ENCODE measurements around the gene DLX1.

The DLX1 gene

GRCh38 chr2:172046866-172047565 is 38.3 kb upstream of the DLX1 start:
- no peak overlapping the region for H3K4me3 ChIP-seq (ENCODE audit: low read length)
- no peak for DNase-seq (ENCODE audit: low read depth)
- no peak for TF ChIP-seq CTCF (conservative IDR thresholded peaks at IDR 0.05; ENCODE audit: low read length)

DNA sequence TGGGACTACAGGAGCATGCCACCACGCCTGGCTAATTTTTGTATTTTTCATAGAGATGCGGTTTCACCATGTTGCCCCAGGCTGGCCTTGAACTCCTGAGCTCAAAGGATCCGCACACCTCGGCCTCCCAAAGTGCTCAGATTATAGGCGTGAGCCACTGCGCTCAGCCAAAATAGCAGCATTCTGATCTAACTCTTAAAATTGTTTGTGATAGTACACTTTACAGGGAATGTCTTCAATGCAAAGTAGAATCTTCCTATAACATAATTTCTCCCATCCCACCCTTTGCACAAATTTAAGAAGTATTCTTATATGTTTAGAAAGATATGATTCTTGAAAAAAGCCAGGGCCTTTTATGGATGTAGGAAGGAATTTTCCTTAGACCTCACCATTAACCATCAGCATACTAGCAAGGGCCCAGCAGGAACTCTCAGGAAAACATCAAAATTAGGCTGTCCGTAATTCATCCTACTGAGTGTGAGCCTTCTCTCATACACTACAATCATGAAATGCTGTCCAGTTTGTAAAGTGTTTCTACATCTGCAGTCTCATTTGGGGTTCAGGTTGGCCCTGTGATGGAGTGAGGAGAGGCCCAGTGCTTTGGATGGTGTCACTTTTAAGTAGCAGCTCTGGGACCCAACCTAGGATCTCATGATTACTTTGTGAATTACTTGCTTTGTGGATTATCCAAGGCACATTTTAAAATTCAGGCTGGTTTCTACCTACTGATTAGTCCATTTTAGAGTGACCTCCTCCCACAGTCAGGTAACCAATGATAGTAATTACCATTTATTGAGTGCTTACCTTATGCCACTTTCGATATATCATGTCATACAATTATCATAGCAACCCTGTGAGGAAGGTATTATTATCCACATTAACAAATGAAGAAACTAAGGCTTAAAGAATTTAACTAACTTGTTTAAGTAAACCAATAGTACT is 37.5 kb upstream of the DLX1 start:
- H3K4me3 ChIP-seq (ENCODE audit: low read length) = no peak overlapping the region
- TF ChIP-seq CTCF (conservative IDR thresholded peaks at IDR 0.05; ENCODE audit: low read length) = no peak
- DNase-seq (ENCODE audit: low read depth) = no peak

DNA sequence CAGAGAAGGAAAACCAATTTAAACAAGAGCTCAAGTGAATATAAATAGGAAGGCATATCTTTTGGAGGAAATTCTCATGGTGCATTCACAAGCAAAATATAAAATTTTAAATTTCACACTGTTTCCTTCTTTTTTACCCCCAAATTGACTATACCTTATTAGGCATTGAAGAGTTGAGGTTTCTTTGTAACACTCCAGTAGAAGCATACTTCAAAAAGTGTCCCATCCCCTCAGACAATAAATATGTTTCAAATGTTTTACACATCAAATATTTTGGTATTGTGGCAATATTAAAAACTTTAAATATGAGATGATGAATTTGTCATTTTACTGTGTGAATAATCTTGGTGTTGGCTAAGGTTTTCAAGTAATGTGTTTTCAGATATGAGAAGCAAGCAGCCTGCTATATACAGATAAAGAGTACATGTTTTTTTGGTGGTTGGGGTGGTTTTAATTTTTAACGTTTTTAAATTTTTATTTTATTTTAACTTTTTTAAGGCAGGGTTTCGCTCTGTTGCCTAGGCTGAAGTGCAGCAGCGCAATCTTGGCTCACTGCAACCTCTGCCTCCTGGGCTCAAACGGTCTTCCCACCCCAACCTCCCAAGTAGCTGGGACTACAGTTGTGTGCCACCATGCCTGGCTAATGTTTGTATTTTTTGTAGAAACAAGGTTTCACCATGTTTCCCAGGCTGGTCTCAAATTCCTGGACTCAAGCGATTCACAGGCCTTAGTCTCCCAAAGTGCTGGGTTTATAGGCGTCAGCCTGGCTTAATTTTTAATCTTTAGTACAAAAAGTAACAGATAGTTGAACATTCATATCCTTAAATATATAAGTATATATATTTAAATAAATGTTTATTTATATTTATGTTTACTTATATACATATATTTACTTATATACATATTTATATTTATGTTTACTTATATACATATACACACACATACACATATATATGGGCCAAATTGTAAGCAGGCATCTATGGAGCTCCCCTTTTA is 36.5 kb upstream of the DLX1 start:
- no peak for DNase-seq (ENCODE audit: low read depth)
- no peak for TF ChIP-seq CTCF (conservative IDR thresholded peaks at IDR 0.05; ENCODE audit: low read length)

GRCh38 chr2:172049567-172050120 is 35.7 kb upstream of the DLX1 start:
- no peak overlapping the region for H3K4me3 ChIP-seq (ENCODE audit: low read length)
- DNase-seq (ENCODE audit: low read depth) = no peak
- no peak for TF ChIP-seq CTCF (conservative IDR thresholded peaks at IDR 0.05; ENCODE audit: low read length)

More for the DNA sequence above, 36.5 kb upstream of the DLX1 start:
- no peak overlapping the region for H3K4me3 ChIP-seq (ENCODE audit: low read length)

DNA sequence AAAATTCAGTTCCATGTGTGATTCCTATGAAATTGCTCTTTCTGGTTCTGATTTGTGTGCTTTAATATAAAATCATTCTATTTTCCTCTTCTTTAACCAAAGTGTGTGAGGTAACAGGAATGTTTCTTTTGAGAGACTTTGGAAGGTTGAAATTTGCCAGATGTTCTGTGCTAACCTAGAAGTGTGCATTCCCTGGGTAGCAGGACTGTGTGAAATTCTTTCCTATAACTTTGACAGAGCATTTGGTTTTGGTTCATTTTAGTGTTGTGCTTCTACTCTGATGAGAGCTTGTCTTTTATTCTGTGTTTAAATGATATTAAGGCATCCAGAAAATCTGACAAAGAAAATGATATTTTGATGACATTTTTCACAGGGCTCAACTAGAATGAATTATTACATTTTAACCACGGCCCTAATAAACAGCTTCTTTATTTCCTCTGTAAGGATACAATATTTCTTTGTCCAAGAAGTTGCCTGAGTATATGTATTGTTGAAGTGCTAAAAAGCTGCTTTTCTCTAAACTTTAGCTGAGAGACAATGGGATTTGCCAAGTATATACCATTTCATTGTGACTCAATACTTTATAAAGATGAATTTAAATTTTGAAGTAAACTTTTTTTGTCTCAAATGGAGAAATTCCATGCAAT is 34.7 kb upstream of the DLX1 start:
- DNase-seq (ENCODE audit: low read depth) = peak; percentile 22
- TF ChIP-seq CTCF (conservative IDR thresholded peaks at IDR 0.05; ENCODE audit: low read length) = no peak
- H3K4me3 ChIP-seq (ENCODE audit: low read length) = no peak overlapping the region

All from AG10803 (cell line).